PC-3 (cell line): Measurements from ENCODE around the gene HSH2D. TPM values are rescaled to one million over a fixed set of nuclear protein-coding genes. Genes with fewer than 3 reads are reported as not detected.
"Not testable (repeated sequence)": the region's sequence is repeated elsewhere in the genome, so short reads cannot be mapped to it uniquely, and the experiment has no call there.

Experiments used
- ATAC-seq: fragments of 200-7000 bp; cut with Tn5 transposase; 2 replicates; pipeline ENCODE4 v1.9.1; 2020; ENCODE audit warnings: mild to moderate bottlenecking, moderate library complexity
- BruUV-seq: library from RNA; stranded (reverse); fragments of 400-500 nt; replicated peaks from 2 replicates; lab custom pipeline; 2021; lab: Mats Ljungman, UMichigan
- CTCF ChIA-PET: fragments of 300-600 bp; sonication (Branson Sonifier 250); formaldehyde crosslinking; loops from one replicate; lab custom pipeline; 2022; ENCODE audit warnings: antibody characterized with exemption; lab: Charles Lee
- POLR2A ChIA-PET: fragments of 300-600 bp; sonication (Branson Sonifier 250); formaldehyde crosslinking; loops from one replicate; lab custom pipeline; 2022; ENCODE audit warnings: antibody characterized with exemption; ENCODE audit not compliant: unreplicated experiment; lab: Charles Lee
- DNase-seq: peaks from one replicate; pipeline ENCODE4 v3.0.0-alpha.2; 2015
- H2AFZ ChIP-seq: fragments of 300-600 bp; sonication (generic); 2 replicates; pipeline ENCODE4 v1.6.0; 2016; ENCODE audit warnings: antibody characterized with exemption, low read length
- H3F3A ChIP-seq: fragments of 300-600 bp; sonication (generic); one replicate; pipeline ENCODE4 v1.6.0; 2017; ENCODE audit warnings: antibody characterized with exemption, low read length, control low read depth, mild to moderate bottlenecking; ENCODE audit not compliant: unreplicated experiment
- H3K27ac ChIP-seq: fragments of 300-600 bp; sonication (generic); 2 replicates; pipeline ENCODE4 v1.5.1; 2016; ENCODE audit warnings: mild to moderate bottlenecking, low read length
- H3K27me3 ChIP-seq: fragments of 300-600 bp; sonication (generic); 2 replicates; pipeline ENCODE4 v1.6.1; 2016; ENCODE audit warnings: low read length, mixed read lengths
- H3K36me3 ChIP-seq: fragments of 300-600 bp; sonication (generic); 2 replicates; pipeline ENCODE4 v1.6.1; 2016; ENCODE audit warnings: low read depth, mixed run types, low read length, mixed read lengths
- H3K4me1 ChIP-seq: fragments of 300-600 bp; sonication (generic); 2 replicates; pipeline ENCODE4 v1.5.1; 2016; ENCODE audit warnings: low read length; ENCODE audit not compliant: insufficient read depth
- H3K4me2 ChIP-seq: fragments of 300-600 bp; sonication (generic); 2 replicates; pipeline ENCODE4 v1.6.0; 2016; ENCODE audit warnings: low read length
- H3K4me3 ChIP-seq: fragments of 300-600 bp; sonication (generic); 2 replicates; pipeline ENCODE4 v1.5.1; 2016; ENCODE audit warnings: mild to moderate bottlenecking, low read length, mixed read lengths
- H3K79me2 ChIP-seq: fragments of 300-600 bp; sonication (generic); 2 replicates; pipeline ENCODE4 v1.6.1; 2017; ENCODE audit warnings: low read length, mixed read lengths
- H3K9ac ChIP-seq: fragments of 300-600 bp; sonication (generic); 2 replicates; pipeline ENCODE4 v1.6.0; 2016; ENCODE audit warnings: mild to moderate bottlenecking, low read length
- H3K9me2 ChIP-seq: fragments of 300-600 bp; sonication (generic); replicated peaks from 2 replicates; pipeline ENCODE4 v1.6.1; 2016; ENCODE audit warnings: mixed run types, low read length, mixed read lengths
- H3K9me3 ChIP-seq: fragments of 300-600 bp; sonication (generic); 2 replicates; pipeline ENCODE4 v1.6.1; 2016; ENCODE audit warnings: low read length, mixed read lengths
- H4K20me1 ChIP-seq: fragments of 300-600 bp; sonication (generic); 2 replicates; pipeline ENCODE4 v1.6.1; 2016; ENCODE audit warnings: low read length, mixed read lengths
- EZH2 ChIP-seq: fragments of 300-600 bp; sonication (generic); IDR thresholded peaks from one replicate; pipeline ENCODE4 v1.6.1; 2017; ENCODE audit warnings: antibody characterized with exemption, mild to moderate bottlenecking, low read length; ENCODE audit not compliant: unreplicated experiment
- EZH2phosphoT487 ChIP-seq: fragments of 300-600 bp; sonication (generic); IDR thresholded peaks from 2 replicates; pipeline ENCODE4 v1.6.1; 2018; ENCODE audit warnings: mild to moderate bottlenecking, antibody characterized with exemption, low read length, borderline replicate concordance
- intact Hi-C: fragments of 100-400 bp; cut with micrococcal nuclease; formaldehyde crosslinking; loops from 2 replicates; pipeline ENCODE4 v1.9.0; 2023
- total RNA-seq: library from RNA; depleted of rRNA; stranded (reverse); fragments of >200 nt; gene quantifications from 2 replicates; pipeline ENCODE4 v1.2.3, GENCODE V29; 2014
- TF ChIP-seq, protein P1 (sequence below): fragments of 300-600 bp; sonication (generic); conservative IDR thresholded peaks from 2 replicates; pipeline ENCODE4 v1.5.1; 2017; ENCODE audit warnings: antibody characterized with exemption, low read depth, mild to moderate bottlenecking, low read length

The HSH2D gene
- total RNA-seq, 1 experiment from 2014 or later, result 14.5 TPM

DNA sequence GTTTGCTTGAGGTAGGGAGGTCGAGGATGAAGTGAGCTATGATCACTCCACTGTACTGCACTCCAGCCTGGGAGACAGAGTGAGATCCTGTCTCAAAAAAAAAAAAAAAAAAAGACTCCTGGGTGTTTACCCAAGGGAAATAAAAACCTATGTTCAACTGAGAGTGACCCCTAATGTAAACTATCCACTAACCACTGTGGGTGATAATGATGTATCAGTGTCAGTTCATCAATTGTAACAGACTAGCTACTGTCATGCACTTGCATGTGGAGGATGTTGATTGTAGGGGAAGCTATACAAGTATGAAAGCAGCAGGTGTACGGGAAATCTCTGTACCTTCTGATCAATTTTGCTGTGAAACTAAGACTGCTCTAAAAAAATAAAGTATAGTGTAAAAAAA is 32.5 kb downstream of the HSH2D start:
- Histone ChIP-seq H3K36me3 (no peaks in the 10 kb centered on the region), H3K4me3 (no peak overlapping the region), H3K4me1 (peaks cover 21% of the 10 kb centered on the region), H3K9me3 (no peaks in the 10 kb centered on the region), H3K4me2 (no peak overlapping the region), H3K27ac (no peak overlapping the region), H3K9me2 (no peaks in the 10 kb centered on the region), H3K27me3 (no peaks in the 10 kb centered on the region), H3K9ac (no peak overlapping the region), H4K20me1 (no peaks in the 10 kb centered on the region), H3F3A (no peaks in the 10 kb centered on the region), H3K79me2 (no peaks in the 10 kb centered on the region), H2AFZ (no peak overlapping the region)
- ChIA-PET POLR2A (no interaction called here), CTCF (interaction anchor here (0.7 kb wide), 1 partner anchor 211 kb away, joined by 3 read pairs; no protein-coding TSS in a partner anchor)
- DNase-seq (no peak), ATAC-seq (no peak)
- intact Hi-C loops, result no loop called here
- BruUV-seq, result no TSS peak
- TF ChIP-seq, protein P1, sequence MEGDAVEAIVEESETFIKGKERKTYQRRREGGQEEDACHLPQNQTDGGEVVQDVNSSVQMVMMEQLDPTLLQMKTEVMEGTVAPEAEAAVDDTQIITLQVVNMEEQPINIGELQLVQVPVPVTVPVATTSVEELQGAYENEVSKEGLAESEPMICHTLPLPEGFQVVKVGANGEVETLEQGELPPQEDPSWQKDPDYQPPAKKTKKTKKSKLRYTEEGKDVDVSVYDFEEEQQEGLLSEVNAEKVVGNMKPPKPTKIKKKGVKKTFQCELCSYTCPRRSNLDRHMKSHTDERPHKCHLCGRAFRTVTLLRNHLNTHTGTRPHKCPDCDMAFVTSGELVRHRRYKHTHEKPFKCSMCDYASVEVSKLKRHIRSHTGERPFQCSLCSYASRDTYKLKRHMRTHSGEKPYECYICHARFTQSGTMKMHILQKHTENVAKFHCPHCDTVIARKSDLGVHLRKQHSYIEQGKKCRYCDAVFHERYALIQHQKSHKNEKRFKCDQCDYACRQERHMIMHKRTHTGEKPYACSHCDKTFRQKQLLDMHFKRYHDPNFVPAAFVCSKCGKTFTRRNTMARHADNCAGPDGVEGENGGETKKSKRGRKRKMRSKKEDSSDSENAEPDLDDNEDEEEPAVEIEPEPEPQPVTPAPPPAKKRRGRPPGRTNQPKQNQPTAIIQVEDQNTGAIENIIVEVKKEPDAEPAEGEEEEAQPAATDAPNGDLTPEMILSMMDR, result no peak
- TF ChIP-seq EZH2, result no peak
- TF ChIP-seq EZH2phosphoT487, result no peak

DNA sequence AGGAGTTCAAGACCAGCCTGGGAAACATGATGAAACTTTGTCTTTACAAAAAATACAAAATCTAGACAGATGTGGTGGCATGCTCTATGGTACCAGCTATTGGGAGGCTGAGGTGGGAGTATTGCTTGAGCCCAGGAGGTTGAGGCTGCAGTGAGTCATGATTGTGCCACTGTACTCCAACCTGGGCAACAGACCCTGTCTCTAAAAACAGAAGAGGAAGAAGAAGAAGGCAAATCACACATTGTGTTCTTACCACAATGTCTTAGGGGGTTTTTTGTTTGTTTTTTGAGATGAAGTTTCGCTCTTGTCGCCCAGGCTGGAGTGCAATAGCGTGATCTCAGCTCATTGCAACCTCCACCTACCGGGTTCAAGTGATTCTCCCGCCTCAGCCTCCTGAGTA is 35.4 kb downstream of the HSH2D start:
- CTCF ChIA-PET, H3K27ac ChIP-seq, H3K4me2 ChIP-seq, H3F3A ChIP-seq, H3K9ac ChIP-seq, H3K4me3 ChIP-seq, BruUV-seq, H3K27me3 ChIP-seq, H3K9me3 ChIP-seq, H3K9me2 ChIP-seq, H3K79me2 ChIP-seq, intact Hi-C loops, DNase-seq, H3K36me3 ChIP-seq, H4K20me1 ChIP-seq, ATAC-seq, H3K4me1 ChIP-seq, H2AFZ ChIP-seq: not testable (repeated sequence)
- POLR2A ChIA-PET, result interaction anchor here (0.6 kb wide), 1 partner anchor 12 kb away, joined by 4 read pairs; no protein-coding TSS in a partner anchor

DNA sequence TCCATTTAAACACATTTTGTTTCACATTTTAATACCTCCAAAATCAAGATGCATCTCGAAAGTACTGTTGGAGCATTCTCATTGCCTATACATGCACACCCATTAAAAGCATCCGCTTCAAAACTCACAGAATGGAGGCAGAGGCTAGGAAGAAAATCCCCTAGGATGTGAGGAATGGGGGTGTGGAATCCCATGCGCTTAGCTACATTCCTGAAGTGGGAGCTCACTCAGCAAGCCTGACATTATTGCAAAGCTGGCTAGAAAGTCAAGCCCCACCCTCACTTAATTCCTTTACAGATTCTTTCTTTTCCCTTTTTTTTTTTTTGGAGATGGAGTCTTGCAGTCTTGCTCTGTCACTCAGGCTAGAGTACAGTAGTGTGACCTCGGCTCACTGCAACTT is 37.1 kb downstream of the HSH2D start:
- Histone ChIP-seq H3K79me2 (peaks cover 4% of the 10 kb centered on the region), H3K4me2 (peak overlapping the region; percentile 15; the same call in 1 of the 2 replicates), H3K27me3 (no peaks in the 10 kb centered on the region), H2AFZ (peak overlapping the region; percentile 55), H3K9me2 (no peaks in the 10 kb centered on the region), H4K20me1 (no peaks in the 10 kb centered on the region), H3K9me3 (no peaks in the 10 kb centered on the region), H3K27ac (0 out of 2 replicates have a peak overlapping the region, but pooled peaks have one; percentile 18), H3K4me3 (no peak overlapping the region), H3F3A (no peaks in the 10 kb centered on the region), H3K9ac (no peak overlapping the region), H3K4me1 (peaks cover 10% of the 10 kb centered on the region), H3K36me3 (no peaks in the 10 kb centered on the region)
- intact Hi-C loops, result no loop called here
- peak; percentile 71 for DNase-seq
- ChIA-PET CTCF (interaction anchor here (0.6 to 1.1 kb wide), 3 partner anchors 10 to 86 kb away, joined by 3 to 5 read pairs (median 3); no protein-coding TSS in a partner anchor), POLR2A (interaction anchor here (1.0 kb wide), 1 partner anchor 19 kb away, joined by 9 read pairs; no protein-coding TSS in a partner anchor)
- ATAC-seq, result no peak
- no TSS peak for BruUV-seq
- TF ChIP-seq EZH2 (no peak), EZH2phosphoT487 (no peak)
- TF ChIP-seq, protein P1, result no peak
